ENCODE results near the gene KIF3C.
A peak's percentile ranks its signal among the peaks of the same experiment; 100 is the strongest.
"Not testable (repeated sequence)": the region's sequence is repeated elsewhere in the genome, so short reads cannot be mapped to it uniquely, and the experiment has no call there.

Gene KIF3C

GRCh38 chr2:25958611-25959010 is 23.7 kb downstream of the KIF3C start:
- not testable (repeated sequence) for DNase-seq

DNA sequence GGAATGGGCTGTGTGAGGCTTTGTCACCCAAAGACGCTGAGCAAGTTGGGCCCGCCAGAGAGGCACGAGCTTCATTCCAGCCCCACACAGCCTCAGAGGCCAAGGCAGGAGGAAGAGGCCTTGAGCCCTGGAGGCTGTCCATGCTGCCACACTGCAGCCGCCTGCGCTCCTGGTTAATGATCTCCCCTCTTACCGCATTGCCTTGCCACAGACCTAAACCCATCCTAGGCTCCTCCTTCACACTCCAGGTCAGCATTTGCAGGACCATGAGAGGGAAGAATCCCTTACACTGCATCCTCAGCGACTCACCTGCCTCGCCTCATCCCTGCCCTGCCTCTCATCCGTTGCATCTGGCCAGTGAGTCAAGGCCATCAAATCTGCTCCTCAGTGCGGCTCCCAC is 24.6 kb downstream of the KIF3C start:
- DNase-seq, result no peak

DNA sequence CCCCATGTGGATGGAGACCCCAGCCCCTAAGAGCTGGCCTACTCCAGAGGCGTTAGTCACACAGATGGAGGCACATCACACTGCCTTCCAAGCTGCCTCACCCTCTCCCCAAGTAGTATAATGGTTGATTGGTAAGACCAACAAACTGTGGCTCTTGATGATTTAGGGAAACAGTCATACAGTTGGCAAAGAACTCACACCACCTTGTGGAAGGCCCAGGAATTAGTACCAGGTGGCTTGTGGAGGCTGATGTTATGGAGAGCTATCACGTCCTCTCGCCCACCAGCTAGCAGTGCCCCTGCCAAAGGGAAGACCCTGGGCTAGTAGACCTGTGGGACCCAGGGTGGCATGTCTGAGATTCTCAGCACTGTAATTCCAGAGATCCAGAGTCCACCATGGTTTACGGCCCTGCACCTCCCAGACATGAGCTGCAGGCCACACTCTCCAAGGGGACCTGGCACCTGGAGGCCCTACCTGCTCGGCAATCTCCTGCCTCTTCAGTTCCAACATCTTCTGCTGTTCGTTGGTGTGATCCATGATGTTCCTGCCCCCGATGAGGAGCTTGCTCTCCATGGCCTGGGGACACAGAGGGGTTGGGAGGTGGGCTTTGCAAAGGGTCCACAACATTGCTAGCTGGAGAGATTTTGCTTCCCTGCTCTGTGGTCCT is 26.3 kb downstream of the KIF3C start:
- no peak for DNase-seq

GRCh38 chr2:25955036-25955435 is 27.3 kb downstream of the KIF3C start:
- DNase-seq, result peak; percentile 38

DNA sequence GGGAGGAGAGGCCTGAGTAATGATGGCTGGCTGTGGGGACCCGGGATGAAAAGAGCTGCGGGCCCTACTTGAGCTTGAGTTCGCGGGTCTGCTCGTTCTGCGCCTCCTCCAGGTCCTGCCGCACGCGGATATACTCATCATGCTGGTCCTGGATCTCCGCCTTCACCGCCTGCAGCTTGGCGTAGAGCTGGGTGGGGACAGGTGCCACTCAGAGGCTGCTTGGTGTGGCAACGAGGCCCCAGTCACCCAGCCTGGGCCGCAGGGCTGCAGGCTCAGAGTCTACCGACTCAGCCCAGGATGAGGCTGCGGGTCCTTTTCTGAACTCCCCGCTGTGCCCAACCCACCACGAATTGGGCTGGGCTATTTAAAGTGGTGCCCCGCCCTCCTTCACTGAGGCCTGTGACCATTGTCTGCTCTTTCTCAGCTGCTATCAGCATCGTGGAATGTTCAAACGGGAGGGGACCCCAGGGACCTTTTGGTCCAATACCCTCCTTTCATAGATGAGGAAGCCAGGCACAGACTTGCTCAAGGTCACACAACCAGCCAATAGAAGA is 28.0 kb downstream of the KIF3C start:
- DNase-seq, result no peak

- DNase-seq, result peak; percentile 74
Observed at GRCh38 chr2:25951071-25951547, 31.2 kb downstream of the KIF3C start.

- no peak for DNase-seq
Observed at GRCh38 chr2:25948437-25948836, 33.9 kb downstream of the KIF3C start.

DNA sequence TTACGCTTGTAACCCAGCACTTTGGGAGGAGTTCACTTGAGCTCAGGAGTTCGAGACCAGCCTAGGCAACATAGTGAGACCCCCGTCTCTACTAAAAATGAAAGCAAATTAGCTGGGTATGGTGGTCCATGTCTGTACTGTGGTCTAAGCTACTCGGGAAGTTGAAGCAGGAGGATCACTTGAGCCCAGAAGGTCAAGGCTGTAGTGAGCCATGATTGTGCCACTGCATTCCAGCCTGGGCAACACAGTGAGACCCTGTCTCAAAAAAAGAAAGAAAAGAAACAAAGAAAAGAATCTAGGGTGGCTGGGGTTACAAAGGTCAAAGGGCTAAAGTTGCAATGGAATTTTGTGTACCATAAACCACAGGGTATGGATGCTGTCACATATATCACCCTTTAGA is 41.3 kb downstream of the KIF3C start:
- no peak for DNase-seq

DNA sequence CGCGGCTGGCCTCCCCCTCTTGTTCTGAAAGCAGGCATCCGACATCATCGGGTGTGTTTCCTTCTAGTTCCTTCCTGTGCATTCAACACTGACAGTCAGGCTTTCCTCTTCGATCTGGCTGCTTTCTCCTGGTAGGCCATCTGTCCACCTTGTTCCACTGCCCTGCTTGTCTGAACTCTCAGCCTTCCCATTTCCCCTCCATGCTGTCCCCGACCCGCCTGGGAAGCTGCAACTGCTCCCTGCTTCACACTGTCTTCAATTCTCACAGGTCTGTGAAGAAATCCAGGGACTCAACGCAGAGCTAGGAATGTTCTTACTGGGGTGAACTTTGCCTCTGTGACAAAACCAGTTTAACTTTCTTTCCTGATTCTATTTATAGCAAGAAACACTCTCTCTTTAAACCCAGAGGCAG is 43.0 kb downstream of the KIF3C start:
- DNase-seq, result no peak

GRCh38 chr2:25938345-25938744 is 44.0 kb downstream of the KIF3C start:
- DNase-seq, result no peak

DNA sequence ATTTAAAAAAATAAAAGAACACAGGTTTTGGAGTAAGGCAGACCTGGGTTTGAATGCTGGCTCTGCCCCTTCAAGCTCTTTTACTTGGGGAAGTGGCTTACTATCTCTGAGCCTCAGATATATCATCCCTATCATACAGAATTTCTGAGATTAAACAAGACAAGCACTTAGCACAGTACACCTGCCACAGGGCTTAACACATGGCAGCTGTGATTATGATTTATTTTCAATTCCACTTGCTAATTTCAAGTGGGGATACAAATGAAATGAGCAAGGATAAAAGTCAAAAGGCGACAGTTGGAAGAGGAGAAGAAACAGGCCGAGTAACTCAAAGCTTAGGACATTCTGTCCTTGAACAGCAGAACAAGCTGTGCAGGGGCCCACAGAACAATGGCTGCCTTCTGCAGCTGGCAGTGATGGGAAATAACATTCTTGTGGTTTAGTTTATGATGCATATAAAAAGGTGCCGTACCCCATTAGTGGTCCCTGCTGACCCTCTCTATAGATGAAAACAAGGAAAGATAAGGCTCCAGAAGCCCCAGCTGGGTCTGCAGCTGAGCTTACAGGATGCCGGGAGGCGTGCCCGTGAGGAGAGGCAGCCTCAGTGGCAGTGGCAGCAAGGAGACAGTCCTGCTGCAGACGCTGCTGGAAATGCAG is 45.3 kb downstream of the KIF3C start:
- no peak for DNase-seq

- no peak for DNase-seq
Observed at GRCh38 chr2:25933622-25934021, 48.7 kb downstream of the KIF3C start.

DNA sequence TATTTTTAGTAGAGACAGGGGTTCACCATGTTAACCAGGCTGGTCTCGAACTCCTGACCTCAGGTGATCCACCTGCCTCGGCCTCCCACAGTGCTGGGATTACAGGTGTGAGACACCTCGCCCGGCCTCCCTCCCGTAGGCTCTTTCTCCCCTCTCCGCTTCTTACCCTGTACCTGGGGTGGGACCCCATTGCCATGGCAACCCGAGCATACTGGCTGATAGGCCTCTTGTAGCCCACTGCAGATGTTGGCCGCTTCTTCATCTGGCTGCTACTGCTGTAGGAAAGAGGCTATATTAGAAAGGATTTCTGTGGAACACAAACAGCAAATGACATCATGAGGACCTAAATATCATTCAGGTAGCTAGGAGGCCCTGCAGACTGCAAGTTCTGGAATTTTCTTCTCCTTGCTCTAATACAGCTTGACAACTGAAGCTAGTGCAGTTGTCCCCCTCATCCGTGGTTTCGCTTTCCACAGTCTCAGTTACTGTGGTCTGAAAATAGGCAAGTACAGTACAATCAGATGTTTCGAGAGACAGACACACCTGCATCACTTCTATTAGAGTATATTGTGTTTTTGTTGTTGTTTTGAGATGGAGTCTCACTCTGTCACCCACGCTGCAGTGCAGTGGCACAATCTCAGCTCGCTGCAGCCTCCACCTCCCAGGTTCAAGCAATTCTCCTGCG is 52.4 kb downstream of the KIF3C start:
- no peak for DNase-seq

GRCh38 chr2:25928668-25929067 is 53.6 kb downstream of the KIF3C start:
- DNase-seq, result no peak

- DNase-seq, result no peak
Observed at GRCh38 chr2:25926984-25927756, 55.1 kb downstream of the KIF3C start.

GRCh38 chr2:25922501-25922900 is 59.8 kb downstream of the KIF3C start:
- DNase-seq, result no peak

- DNase-seq, result no peak
Observed at GRCh38 chr2:25920786-25921415, 61.4 kb downstream of the KIF3C start.

GRCh38 chr2:25920336-25920735 is 62.0 kb downstream of the KIF3C start:
- no peak for DNase-seq

DNA sequence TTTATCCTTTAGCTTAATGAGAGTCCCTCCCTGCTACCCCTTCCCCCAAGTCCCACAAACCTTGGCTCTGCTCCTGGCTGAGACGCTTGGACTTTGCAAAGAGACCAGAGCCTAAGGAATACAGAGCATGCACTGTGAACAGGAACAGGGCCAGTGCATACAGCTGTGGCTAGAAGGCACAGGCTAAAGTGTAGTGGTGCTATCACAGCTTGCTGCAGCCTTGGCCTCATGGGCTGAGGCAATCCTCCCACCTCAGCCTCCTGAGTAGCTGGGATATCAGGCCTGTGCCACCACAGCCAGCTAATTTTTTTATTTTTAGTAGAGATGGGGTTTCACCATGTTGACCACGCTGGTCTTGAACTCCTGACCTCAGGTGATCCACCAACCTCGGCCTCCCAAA is 64.5 kb downstream of the KIF3C start:
- DNase-seq, result no peak

DNA sequence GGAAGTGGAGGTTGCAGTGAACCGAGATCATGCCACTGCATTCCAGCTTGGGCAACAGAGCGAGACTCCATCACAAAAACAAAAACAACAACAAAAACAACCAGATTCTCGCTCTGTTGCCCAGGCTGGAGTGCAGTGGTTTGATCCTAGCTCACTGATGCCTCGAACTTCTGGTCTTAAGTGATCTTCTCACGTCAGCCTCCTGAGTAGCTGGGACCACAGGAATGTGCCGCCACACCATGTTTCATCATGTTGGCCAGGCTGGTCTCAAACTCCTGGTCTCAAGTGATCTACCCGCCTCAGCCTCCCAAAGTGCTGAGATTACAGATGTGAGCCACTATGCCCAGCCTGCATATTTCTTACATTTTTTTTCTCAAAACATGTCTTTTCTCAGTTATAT is 64.9 kb downstream of the KIF3C start:
- DNase-seq, result peak; percentile 28

DNA sequence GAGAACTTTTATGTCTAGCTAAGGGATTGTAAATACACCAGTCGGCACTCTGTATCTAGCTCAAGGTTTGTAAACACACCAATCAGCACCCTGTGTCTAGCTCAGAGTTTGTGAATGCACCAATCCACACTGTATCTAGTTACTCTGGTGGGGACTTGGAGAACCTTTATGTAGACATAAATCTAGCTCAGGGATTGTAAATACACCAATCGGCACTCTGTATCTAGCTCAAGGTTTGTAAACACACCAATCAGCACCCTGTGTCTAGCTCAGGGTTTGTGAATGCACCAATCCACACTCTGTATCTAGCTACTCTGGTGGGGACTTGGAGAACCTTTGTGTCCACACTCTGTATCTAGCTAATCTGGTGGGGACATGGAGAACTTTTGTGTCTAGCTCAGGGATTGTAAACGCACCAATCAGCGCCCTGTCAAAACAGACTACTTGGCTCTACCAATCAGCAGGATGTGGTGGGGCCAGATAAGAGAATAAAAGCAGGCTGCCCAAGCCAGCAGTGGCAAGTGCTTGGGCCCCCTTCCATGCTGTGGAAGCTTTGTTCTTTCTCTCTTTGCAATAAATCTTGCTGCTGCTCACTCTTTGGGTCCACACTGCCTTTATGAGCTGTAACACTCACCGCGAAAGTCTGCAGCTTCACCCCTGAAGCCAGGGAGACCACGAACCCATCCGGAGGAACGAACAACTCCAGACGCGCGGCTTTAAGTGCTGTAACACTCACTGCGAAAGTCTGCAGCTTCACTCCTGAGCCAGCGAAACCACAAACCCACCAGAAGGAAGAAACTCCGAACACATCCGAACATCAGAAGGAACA is 66.1 kb downstream of the KIF3C start:
- not testable (repeated sequence) for DNase-seq

DNA sequence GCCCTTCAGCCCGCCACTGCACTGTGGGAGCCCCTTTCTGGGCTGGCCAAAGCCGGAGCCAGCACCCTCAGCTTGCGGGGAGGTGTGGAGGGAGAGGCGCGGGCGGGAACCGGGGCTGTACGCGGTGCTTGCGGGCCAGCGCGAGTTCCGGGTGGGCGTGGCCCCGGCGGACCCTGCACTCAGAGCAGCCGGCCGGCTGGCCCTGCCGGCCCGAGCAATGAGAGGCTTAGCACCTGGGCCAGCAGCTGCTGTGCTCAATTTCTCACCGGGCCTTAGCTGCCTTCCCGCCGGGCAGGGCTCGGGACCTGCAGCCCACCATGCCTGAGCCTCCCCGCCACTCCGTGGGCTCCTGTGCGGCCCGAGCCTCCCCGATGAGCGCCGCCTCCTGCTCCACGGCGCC is 66.9 kb downstream of the KIF3C start:
- not testable (repeated sequence) for DNase-seq

All from fibroblast of skin of right biceps (primary cell).